Stimulated activated CD4-positive, alpha-beta T cell treated with anti-CD3 and anti-CD28 coated beads, Interleukin-12 subunit alpha, Interleukin-12 subunit beta, amount 100 ng/mL, for 24 hours (primary cell): ENCODE data around the gene RRP1.
"Not testable (repeated sequence)": the region's sequence is repeated elsewhere in the genome, so short reads cannot be mapped to it uniquely, and the experiment has no call there.

Source experiments
- DNase-seq, 2 experiments: peaks; one replicate each; pipeline ENCODE4 v3.0.0-alpha.2; 2020; ENCODE audit warnings: low read depth in 2 of 2

Gene RRP1

GRCh38 chr21:43836616-43837015 is 47.2 kb downstream of the RRP1 start:
- DNase-seq, result no peak

GRCh38 chr21:43840259-43840658 is 50.9 kb downstream of the RRP1 start:
- no peak for DNase-seq

GRCh38 chr21:43842742-43843141 is 53.4 kb downstream of the RRP1 start:
- no peak for DNase-seq

- DNase-seq, result not testable (repeated sequence)
These were observed 55.5 kb downstream of the RRP1 start for GRCh38 chr21:43844906-43845305.

- no peak for DNase-seq
These were observed 56.0 kb downstream of the RRP1 start for GRCh38 chr21:43845386-43845785.

- no peak for DNase-seq
These were observed 57.1 kb downstream of the RRP1 start for GRCh38 chr21:43846430-43846829.

- no peak for DNase-seq
These were observed 57.9 kb downstream of the RRP1 start for GRCh38 chr21:43847301-43847700.

GRCh38 chr21:43848771-43849170 is 59.4 kb downstream of the RRP1 start:
- DNase-seq, result no peak

- no peak for DNase-seq
These were observed 60.3 kb downstream of the RRP1 start for GRCh38 chr21:43849532-43850299.

- DNase-seq, result no peak
These were observed 61.4 kb downstream of the RRP1 start for GRCh38 chr21:43850728-43851295.

GRCh38 chr21:43851593-43851992 is 62.2 kb downstream of the RRP1 start:
- DNase-seq, result no peak

GRCh38 chr21:43853851-43854772 is 64.7 kb downstream of the RRP1 start:
- no peak for DNase-seq
